Calu3 (cell line): ENCODE measurements around the gene SMG9. TPM values are rescaled to one million over a fixed set of nuclear protein-coding genes. Genes with fewer than 3 reads are reported as not detected.

Experiments
- BruUV-seq: library from RNA; stranded (reverse); fragments of 400-500 nt; replicated peaks from 2 replicates; lab custom pipeline; 2021; lab: Mats Ljungman, UMichigan
- CTCF ChIA-PET: fragments of 300-600 bp; sonication (Branson Sonifier 250); formaldehyde crosslinking; loops from one replicate; lab custom pipeline; 2022; ENCODE audit warnings: antibody characterized with exemption; lab: Charles Lee
- DNase-seq: peaks from one replicate; pipeline ENCODE4 v3.0.0; 2022
- H3K27ac Mint-ChIP-seq: one replicate; pipeline ENCODE4 v1.8.0; 2022; ENCODE audit warnings: mixed read lengths; ENCODE audit not compliant: unreplicated experiment
- H3K27me3 Mint-ChIP-seq: one replicate; pipeline ENCODE4 v1.8.0; 2022; ENCODE audit warnings: mixed read lengths; ENCODE audit not compliant: unreplicated experiment
- H3K36me3 Mint-ChIP-seq: one replicate; pipeline ENCODE4 v1.8.0; 2022; ENCODE audit warnings: mild to moderate bottlenecking, moderate library complexity, mixed read lengths; ENCODE audit not compliant: insufficient read depth, unreplicated experiment
- H3K4me1 Mint-ChIP-seq: one replicate; pipeline ENCODE4 v1.8.0; 2022; ENCODE audit warnings: mild to moderate bottlenecking, low read depth, mixed read lengths; ENCODE audit not compliant: unreplicated experiment
- H3K4me3 Mint-ChIP-seq: one replicate; pipeline ENCODE4 v1.8.0; 2022; ENCODE audit warnings: mild to moderate bottlenecking, low read depth, moderate library complexity, mixed read lengths; ENCODE audit not compliant: unreplicated experiment
- H3K9me3 Mint-ChIP-seq: one replicate; pipeline ENCODE4 v1.8.0; 2022; ENCODE audit warnings: low read depth, mixed read lengths; ENCODE audit not compliant: unreplicated experiment
- CTCF ChIP-seq: fragments of 200-600 bp; IDR thresholded peaks from one replicate; pipeline ENCODE4 v1.8.0; 2022; ENCODE audit warnings: antibody characterized with exemption; ENCODE audit not compliant: unreplicated experiment
- intact Hi-C: fragments of 100-400 bp; cut with micrococcal nuclease; formaldehyde crosslinking; loops from one replicate; pipeline ENCODE4 v1.10.0; 2022; ENCODE audit not compliant: unreplicated experiment
- total RNA-seq: library from RNA; stranded (reverse); gene quantifications from 2 replicates; pipeline ENCODE4 v1.2.3, GENCODE V29; 2022

The SMG9 gene
- total RNA-seq, 1 experiment from 2014 or later: 85.5 TPM

GRCh38 chr19:43718627-43719377, 36.0 kb downstream of the SMG9 start:
- TF ChIP-seq CTCF: no peak
- Mint-ChIP-seq H3K4me1 (no peaks in the 10 kb centered on the region), H3K9me3 (no peaks in the 10 kb centered on the region), H3K27ac (no peak overlapping the region), H3K36me3 (peaks cover 3% of the 10 kb centered on the region), H3K27me3 (no peaks in the 10 kb centered on the region), H3K4me3 (no peak overlapping the region)
- intact Hi-C loops: no loop called here
- DNase-seq: no peak
- BruUV-seq: no TSS peak
- CTCF ChIA-PET: no interaction called here

- no peak for TF ChIP-seq CTCF
- no peak for DNase-seq
- Mint-ChIP-seq H3K36me3 (peaks cover 4% of the 10 kb centered on the region), H3K4me1 (peaks cover 15% of the 10 kb centered on the region), H3K27ac (no peak within 1 kb of the TSS), H3K4me3 (no peak within 1 kb of the TSS), H3K9me3 (peaks cover 2% of the 10 kb centered on the region), H3K27me3 (no peaks in the 10 kb centered on the region)
- intact Hi-C loops: no loop called here
- no TSS peak for BruUV-seq
- CTCF ChIA-PET: no interaction called here
Observed at GRCh38 chr19:43715776-43716175, 39.0 kb downstream of the SMG9 start, which contains the start of gene IRGC. IRGC (plus strand) TSS chr19:43716076; CDS start chr19:43718559, 2,483 bp downstream.

GRCh38 chr19:43713208-43713607, 41.6 kb downstream of the SMG9 start:
- no peaks in the 10 kb centered on the region for H3K27me3 Mint-ChIP-seq
- no peak for DNase-seq
- H3K4me1 Mint-ChIP-seq: peaks cover 15% of the 10 kb centered on the region
- CTCF ChIA-PET: no interaction called here
- H3K27ac Mint-ChIP-seq: no peak overlapping the region
- H3K36me3 Mint-ChIP-seq: peaks cover 4% of the 10 kb centered on the region
- H3K4me3 Mint-ChIP-seq: no peak overlapping the region
- intact Hi-C loops: no loop called here
- peaks cover 2% of the 10 kb centered on the region for H3K9me3 Mint-ChIP-seq
- no peak for TF ChIP-seq CTCF
- no TSS peak for BruUV-seq

GRCh38 chr19:43711751-43712355, 42.9 kb downstream of the SMG9 start:
- Mint-ChIP-seq H3K27ac (peak overlapping the region; percentile 49), H3K36me3 (peaks cover 4% of the 10 kb centered on the region), H3K4me1 (peaks cover 15% of the 10 kb centered on the region), H3K4me3 (no peak overlapping the region), H3K9me3 (peaks cover 2% of the 10 kb centered on the region), H3K27me3 (no peaks in the 10 kb centered on the region)
- no TSS peak for BruUV-seq
- intact Hi-C loops: no loop called here
- DNase-seq: peak; percentile 52
- CTCF ChIA-PET: interaction anchor here (0.7 to 1.4 kb wide), 5 partner anchors 10 to 116 kb away, joined by 3 to 6 read pairs (median 3); partner anchors contain the start of genes IRGQ and ZNF576
- TF ChIP-seq CTCF: no peak
